ENCODE data around the gene SLC15A3. TPM values are rescaled to one million over a fixed set of nuclear protein-coding genes. Genes with fewer than 3 reads are reported as not detected.

The SLC15A3 gene
- total RNA-seq, 1 donor from 2014 or later = 11.6 TPM

DNA sequence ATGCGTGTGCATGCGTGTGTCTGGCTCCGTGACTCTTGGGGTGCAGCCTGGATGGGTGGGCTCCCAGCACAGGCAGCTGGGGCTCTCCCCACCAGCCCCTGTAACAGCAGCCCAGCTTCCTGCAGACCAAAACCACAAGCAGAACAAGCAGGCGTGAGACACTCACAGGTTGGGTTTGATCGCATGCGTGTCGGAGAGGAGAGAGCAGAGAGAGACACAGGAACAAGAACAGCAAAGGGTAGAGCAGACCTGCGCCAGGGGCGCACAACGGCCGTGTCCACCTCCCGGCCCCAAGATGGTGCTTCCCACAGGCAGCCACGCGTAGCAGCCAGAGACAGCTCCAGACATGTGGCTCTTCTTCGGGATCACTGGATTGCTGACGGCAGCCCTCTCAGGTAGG lies 19.5 kb upstream of the SLC15A3 start, which contains the start of gene CD6:
Gene CD6 (plus strand): TSS at position 161 of the 400 bp plus-strand sequence. CDS start 186 bp downstream, at position 347.
- DNase-seq (ENCODE audit: extremely low spot score, unreplicated experiment) = no peak
- TF ChIP-seq, protein P1, sequence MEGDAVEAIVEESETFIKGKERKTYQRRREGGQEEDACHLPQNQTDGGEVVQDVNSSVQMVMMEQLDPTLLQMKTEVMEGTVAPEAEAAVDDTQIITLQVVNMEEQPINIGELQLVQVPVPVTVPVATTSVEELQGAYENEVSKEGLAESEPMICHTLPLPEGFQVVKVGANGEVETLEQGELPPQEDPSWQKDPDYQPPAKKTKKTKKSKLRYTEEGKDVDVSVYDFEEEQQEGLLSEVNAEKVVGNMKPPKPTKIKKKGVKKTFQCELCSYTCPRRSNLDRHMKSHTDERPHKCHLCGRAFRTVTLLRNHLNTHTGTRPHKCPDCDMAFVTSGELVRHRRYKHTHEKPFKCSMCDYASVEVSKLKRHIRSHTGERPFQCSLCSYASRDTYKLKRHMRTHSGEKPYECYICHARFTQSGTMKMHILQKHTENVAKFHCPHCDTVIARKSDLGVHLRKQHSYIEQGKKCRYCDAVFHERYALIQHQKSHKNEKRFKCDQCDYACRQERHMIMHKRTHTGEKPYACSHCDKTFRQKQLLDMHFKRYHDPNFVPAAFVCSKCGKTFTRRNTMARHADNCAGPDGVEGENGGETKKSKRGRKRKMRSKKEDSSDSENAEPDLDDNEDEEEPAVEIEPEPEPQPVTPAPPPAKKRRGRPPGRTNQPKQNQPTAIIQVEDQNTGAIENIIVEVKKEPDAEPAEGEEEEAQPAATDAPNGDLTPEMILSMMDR (IDR thresholded peaks at IDR 0.05) = no peak
- Mint-ChIP-seq H3K4me3 (ENCODE audit: unreplicated experiment) (no peak within 1 kb of the TSS), H3K27me3 (ENCODE audit: unreplicated experiment) (peaks cover 23% of the 10 kb centered on the region), H3K36me3 (ENCODE audit: unreplicated experiment) (peaks cover 2% of the 10 kb centered on the region), H3K9me3 (ENCODE audit: unreplicated experiment) (peaks cover 6% of the 10 kb centered on the region), H3K27ac (ENCODE audit: unreplicated experiment) (no peak within 1 kb of the TSS), H3K4me1 (ENCODE audit: unreplicated experiment) (no peaks in the 10 kb centered on the region)

DNA sequence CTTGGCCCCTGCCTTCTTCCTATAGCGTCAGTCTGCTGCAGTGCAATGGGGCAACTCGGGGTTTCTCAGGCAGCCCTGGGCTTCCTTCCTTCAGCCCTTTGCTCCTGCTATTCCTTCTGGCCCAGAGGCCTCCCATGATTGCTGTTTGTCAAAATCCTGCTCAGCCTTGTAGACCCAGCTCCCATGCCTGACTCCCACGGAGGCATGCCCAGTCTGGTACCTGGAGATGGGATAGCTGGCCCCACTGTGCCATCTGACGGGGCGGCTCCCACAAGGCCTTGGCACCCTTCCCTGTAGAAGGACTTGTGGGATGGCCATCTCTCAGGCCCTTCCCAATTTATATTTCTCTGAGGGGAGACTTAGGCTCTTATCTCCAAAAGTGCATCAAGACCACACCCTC lies 18.9 kb upstream of the SLC15A3 start:
- Mint-ChIP-seq H3K4me3 (ENCODE audit: unreplicated experiment) (no peak overlapping the region), H3K4me1 (ENCODE audit: unreplicated experiment) (no peaks in the 10 kb centered on the region), H3K9me3 (ENCODE audit: unreplicated experiment) (peaks cover 6% of the 10 kb centered on the region), H3K27ac (ENCODE audit: unreplicated experiment) (no peak overlapping the region), H3K27me3 (ENCODE audit: unreplicated experiment) (peaks cover 23% of the 10 kb centered on the region), H3K36me3 (ENCODE audit: unreplicated experiment) (peaks cover 2% of the 10 kb centered on the region)
- no peak for DNase-seq (ENCODE audit: extremely low spot score, unreplicated experiment)
- TF ChIP-seq, protein P1 (IDR thresholded peaks at IDR 0.05) = no peak

DNA sequence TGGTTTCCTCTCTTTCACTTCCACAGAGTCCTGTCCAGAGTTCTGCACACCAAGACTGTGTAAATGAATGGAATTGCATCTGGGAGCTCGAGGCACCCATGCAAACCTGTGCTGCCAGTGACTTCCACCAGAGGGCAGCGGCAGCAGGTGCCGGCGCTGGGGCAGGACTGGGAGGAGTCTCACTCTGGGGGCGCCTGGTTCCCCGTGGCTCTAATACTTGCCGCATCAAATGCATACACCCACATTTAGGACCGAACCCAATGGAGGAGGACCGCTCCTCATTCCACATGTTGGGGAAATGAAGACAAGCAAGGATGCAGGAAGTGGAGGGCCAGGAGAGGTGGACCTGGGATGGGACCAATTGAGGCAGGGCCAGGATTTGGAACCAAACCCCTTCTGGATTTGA lies 18.4 kb upstream of the SLC15A3 start:
- no peak overlapping the region for H3K4me3 Mint-ChIP-seq (ENCODE audit: unreplicated experiment)
- no peak overlapping the region for H3K27ac Mint-ChIP-seq (ENCODE audit: unreplicated experiment)
- no peak for DNase-seq (ENCODE audit: extremely low spot score, unreplicated experiment)
- no peaks in the 10 kb centered on the region for H3K4me1 Mint-ChIP-seq (ENCODE audit: unreplicated experiment)
- TF ChIP-seq, protein P1 (IDR thresholded peaks at IDR 0.05) = peak; percentile 74
- H3K27me3 Mint-ChIP-seq (ENCODE audit: unreplicated experiment) = peaks cover 25% of the 10 kb centered on the region
- peaks cover 2% of the 10 kb centered on the region for H3K36me3 Mint-ChIP-seq (ENCODE audit: unreplicated experiment)
- H3K9me3 Mint-ChIP-seq (ENCODE audit: unreplicated experiment) = peaks cover 6% of the 10 kb centered on the region

DNA sequence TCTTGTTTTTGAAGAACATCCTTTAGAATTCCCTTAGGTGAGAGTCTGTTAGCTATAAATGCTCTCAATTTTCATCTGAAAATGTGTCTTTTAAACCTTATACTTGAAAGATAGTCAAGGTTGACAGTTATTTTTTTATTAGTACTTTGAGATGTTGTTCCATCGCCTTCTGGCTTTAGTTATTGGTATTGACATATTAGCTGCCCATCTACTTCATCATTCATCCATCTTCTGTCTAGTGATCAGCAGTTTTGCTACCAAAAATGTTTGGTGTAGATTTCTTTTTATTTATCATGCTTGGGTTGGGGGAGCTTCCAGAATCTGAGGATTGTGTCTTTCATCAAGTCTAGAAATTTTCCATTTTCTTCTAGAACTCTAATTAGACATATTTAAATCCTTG lies 16.2 kb upstream of the SLC15A3 start:
- Mint-ChIP-seq H3K4me3 (ENCODE audit: unreplicated experiment) (no peak overlapping the region), H3K9me3 (ENCODE audit: unreplicated experiment) (peaks cover 6% of the 10 kb centered on the region), H3K27me3 (ENCODE audit: unreplicated experiment) (peaks cover 25% of the 10 kb centered on the region), H3K4me1 (ENCODE audit: unreplicated experiment) (no peaks in the 10 kb centered on the region), H3K27ac (ENCODE audit: unreplicated experiment) (no peak overlapping the region), H3K36me3 (ENCODE audit: unreplicated experiment) (peaks cover 2% of the 10 kb centered on the region)
- TF ChIP-seq, protein P1 (IDR thresholded peaks at IDR 0.05) = no peak
- DNase-seq (ENCODE audit: extremely low spot score, unreplicated experiment) = no peak

DNA sequence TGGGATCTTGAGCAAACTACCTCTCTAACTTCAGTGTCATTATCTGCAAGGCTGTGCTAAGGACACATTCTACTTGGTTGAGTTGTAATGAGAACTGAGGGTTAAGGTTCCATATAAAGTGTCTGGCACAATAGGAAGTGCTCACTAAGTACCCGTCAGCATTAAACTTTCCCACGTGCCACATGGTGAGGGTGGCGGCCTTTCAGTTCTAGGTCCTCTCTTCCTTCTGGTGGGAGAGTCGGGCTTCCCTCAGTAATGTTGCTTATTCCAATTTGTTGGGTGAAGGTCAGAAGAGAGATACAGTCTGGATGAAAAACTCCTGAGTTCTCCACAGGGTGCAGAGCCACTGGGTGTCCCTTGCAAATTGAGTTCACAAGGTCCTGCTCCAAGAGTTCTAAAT lies 14.9 kb upstream of the SLC15A3 start:
- DNase-seq (ENCODE audit: extremely low spot score, unreplicated experiment) = no peak
- Mint-ChIP-seq H3K9me3 (ENCODE audit: unreplicated experiment) (peaks cover 6% of the 10 kb centered on the region), H3K4me1 (ENCODE audit: unreplicated experiment) (no peaks in the 10 kb centered on the region), H3K27me3 (ENCODE audit: unreplicated experiment) (peaks cover 26% of the 10 kb centered on the region), H3K4me3 (ENCODE audit: unreplicated experiment) (no peak overlapping the region), H3K27ac (ENCODE audit: unreplicated experiment) (no peak overlapping the region), H3K36me3 (ENCODE audit: unreplicated experiment) (peaks cover 2% of the 10 kb centered on the region)
- TF ChIP-seq, protein P1 (IDR thresholded peaks at IDR 0.05) = no peak
